Posterior cingulate gyrus (tissue), 11 donors: Measurements from ENCODE around the gene ST6GALNAC3.

Experiments
- DNase-seq, 10 donors: peaks; one replicate each; pipeline versions ENCODE4 v3.0.0 to v3.0.0-alpha.2; 2020 to 2021; ENCODE audit warnings: mixed read lengths in 3 of 10
- intact Hi-C: fragments of 100-400 bp; cut with DNase I; formaldehyde crosslinking; loops from one replicate; pipeline ENCODE4 v1.15.1; 2023

The ST6GALNAC3 gene

GRCh38 chr1:76179219-76179698 is 104.7 kb downstream of the ST6GALNAC3 start:
- no peak for DNase-seq
- intact Hi-C loops = no loop called here

DNA sequence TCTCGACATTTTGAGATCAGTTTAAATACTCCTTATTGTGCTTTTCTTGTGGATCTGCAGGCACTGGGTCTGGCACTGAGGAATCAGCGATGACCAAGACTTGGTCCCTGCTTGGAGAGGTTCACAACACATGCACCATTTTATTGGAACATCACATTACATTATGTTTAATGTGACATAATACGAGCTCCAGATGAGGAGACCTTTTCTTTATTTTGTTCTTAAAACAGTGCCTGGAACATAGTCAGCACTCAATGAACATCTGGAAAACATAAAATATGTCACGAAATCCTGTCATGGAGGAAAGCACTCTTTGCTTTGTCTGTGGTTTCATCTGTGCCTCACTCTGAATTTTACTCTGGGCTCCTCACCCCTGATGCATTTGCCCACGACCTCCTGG is 110.7 kb downstream of the ST6GALNAC3 start:
- no peak for DNase-seq
- intact Hi-C loops = no loop called here

GRCh38 chr1:76186554-76187170 is 112.1 kb downstream of the ST6GALNAC3 start:
- intact Hi-C loops = no loop called here
- no peak for DNase-seq

DNA sequence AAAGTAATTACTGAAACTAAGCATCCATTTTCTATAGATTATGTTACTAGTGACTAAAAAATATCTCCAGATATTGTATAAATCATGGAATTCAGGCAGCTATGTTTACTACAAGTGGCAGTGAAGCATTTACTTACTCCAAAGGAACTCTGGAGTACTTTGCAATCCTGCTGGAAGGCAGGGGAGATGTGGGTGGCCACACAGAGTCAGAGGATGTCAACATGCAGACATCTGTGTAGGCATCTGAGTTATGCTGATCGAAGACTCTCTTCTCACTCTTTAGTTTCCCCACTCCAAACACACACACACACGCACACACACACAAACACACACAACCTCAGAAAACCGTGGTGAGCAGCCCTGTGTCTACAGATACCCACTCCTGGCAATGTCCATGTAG is 112.9 kb downstream of the ST6GALNAC3 start:
- intact Hi-C loops = no loop called here
- peak in 1 of 10 donors; percentile 34 for DNase-seq

GRCh38 chr1:76189310-76189709 is 114.8 kb downstream of the ST6GALNAC3 start:
- intact Hi-C loops = no loop called here
- DNase-seq = no peak

DNA sequence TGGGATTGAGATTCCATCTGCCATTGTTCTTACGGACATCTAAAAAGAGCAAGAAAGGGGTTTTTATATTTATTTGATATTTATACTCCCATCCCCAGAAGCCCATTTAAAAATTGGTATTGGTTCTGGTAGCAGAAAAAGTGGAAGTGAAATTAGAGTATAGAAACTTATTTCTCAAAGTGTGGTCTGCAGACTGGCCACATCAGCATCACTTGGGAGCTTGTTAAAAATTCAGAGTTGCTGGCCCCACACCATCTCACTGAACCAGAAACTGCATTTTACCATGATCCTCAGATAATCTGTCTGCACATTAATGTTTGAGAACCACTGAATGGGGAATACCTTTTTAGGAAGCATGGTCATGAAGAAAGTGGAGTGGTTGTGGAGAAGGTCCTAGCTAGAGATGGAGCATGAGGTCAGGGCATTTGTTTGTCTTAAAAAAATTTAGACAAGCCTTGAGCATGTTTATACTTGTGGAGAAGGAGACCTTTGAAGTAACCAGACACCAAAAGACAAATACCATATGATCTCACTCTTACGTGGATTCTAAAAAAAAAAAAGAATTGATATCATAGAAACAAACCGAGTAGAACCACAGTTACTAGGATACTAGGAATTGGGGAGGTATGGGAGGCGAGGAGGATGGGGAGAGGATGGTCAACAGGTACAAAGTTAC is 116.3 kb downstream of the ST6GALNAC3 start:
- intact Hi-C loops = no loop called here
- no peak for DNase-seq

DNA sequence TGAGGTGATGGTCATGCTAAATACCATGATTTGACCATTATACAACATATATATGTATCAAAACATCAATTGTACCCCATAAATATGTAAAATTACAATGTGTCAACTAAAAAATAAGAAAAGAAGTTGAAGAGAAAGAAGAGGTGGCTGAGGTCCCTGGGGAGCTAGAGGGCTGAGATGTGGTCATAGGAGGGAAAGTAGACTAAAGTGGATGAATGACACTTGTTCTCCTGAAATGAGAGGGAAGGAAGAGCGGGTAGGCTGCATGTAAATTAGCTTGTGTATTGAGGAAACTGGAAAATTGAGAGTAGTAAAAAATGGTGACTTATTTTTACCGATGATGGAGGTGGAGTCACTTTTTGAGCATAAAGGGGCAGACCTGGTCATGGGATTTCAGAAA is 117.0 kb downstream of the ST6GALNAC3 start:
- no peak for DNase-seq
- intact Hi-C loops = no loop called here

- no peak for DNase-seq
- intact Hi-C loops = no loop called here
Observed at GRCh38 chr1:76198452-76198851, 123.9 kb downstream of the ST6GALNAC3 start.

- DNase-seq = no peak
- intact Hi-C loops = no loop called here
Observed at GRCh38 chr1:76202670-76203069, 128.1 kb downstream of the ST6GALNAC3 start.

DNA sequence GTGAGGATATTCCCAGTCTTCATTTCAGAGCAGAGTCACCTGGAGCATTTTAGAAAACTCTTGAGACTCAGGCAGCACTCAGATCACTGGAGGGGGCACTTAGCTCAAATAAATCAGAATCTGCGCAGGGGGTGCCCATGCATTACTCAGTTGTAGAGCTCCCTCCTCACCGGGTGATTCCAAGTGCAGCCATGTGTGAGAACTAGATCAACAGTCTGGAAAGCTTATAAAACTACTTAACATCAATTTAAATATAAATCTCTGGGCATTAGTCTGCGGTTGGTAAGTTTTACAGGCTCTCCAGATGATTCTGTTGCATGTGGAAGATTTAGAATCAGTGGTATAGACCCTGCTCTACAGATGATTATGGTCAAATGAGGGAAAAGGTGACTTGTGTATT is 128.6 kb downstream of the ST6GALNAC3 start:
- DNase-seq = no peak
- intact Hi-C loops = no loop called here

- no peak for DNase-seq
- intact Hi-C loops = no loop called here
Observed at GRCh38 chr1:76209238-76209637, 134.7 kb downstream of the ST6GALNAC3 start.

DNA sequence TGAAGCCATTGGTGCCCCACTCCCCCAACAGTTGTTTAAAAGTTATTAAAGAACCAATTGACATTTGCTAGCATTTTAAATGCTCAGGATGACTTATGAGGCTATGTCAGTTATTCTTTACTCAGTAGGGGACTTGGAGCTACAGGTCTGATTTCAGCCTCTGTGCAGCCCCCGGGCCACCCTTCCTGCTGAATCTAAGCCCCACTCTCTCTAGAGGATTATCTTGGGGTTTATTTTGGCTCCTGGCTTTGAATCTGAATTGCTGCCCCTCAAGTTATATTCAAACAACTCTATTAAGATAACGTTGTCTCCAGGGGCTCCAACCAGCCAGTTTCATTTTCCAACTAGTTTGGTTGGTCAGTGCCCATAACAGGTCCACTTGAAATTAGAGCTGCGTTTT is 135.1 kb downstream of the ST6GALNAC3 start:
- no peak for DNase-seq
- intact Hi-C loops = no loop called here

GRCh38 chr1:76210160-76210559 is 135.6 kb downstream of the ST6GALNAC3 start:
- intact Hi-C loops = no loop called here
- DNase-seq = no peak

GRCh38 chr1:76218888-76219287 is 144.3 kb downstream of the ST6GALNAC3 start:
- intact Hi-C loops = no loop called here
- DNase-seq = no peak

DNA sequence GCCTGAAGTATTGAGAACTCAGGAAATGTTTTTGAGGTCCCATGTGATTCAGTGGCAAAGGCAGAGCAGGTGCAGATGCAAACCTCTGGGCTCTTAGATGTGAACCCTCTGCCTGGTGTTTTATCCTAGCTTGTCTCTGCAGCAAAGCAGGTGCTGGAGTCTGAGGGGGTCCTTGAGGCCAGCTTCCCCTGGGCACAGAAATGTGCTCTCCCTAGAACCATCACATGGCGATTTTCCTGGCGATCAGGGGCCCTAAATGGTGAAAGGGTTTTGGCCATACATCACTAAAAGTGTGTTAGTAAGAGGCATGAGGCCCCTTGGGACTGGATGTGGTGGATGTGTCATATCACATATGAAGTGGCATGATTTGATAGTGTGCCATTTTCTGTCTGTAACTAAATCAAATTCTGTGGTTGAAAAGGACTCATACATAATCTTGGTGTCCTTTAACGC is 144.8 kb downstream of the ST6GALNAC3 start:
- intact Hi-C loops = no loop called here
- DNase-seq = no peak

GRCh38 chr1:76224752-76225151 is 150.2 kb downstream of the ST6GALNAC3 start:
- intact Hi-C loops = no loop called here
- DNase-seq = no peak

GRCh38 chr1:76225526-76225925 is 151.0 kb downstream of the ST6GALNAC3 start:
- no peak for DNase-seq
- intact Hi-C loops = no loop called here

- DNase-seq = no peak
- intact Hi-C loops = no loop called here
Observed at GRCh38 chr1:76227621-76228020, 153.1 kb downstream of the ST6GALNAC3 start.

- no peak for DNase-seq
- intact Hi-C loops = no loop called here
Observed at GRCh38 chr1:76229279-76230005, 154.9 kb downstream of the ST6GALNAC3 start.

DNA sequence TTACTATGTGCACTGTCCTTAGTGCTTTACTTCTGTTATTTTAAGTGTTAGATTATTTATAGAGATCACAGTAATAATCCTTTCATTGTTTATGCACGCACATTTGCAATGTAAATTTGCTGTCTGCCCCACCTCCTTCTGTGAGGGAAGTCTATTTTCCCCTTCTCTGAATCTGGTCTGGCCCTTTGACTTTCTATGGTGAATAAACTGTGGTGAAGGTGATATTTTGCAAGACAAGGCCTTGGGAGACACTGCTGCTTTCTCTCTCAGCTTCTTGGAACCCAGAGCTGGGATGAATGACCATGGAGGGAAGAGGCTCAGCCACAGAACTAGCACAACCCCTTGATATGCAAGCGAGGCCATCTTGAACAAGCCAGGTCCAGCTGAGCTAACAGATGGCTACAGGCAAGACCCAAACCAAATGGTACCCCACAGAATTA is 156.3 kb downstream of the ST6GALNAC3 start:
- DNase-seq = no peak
- intact Hi-C loops = no loop called here

DNA sequence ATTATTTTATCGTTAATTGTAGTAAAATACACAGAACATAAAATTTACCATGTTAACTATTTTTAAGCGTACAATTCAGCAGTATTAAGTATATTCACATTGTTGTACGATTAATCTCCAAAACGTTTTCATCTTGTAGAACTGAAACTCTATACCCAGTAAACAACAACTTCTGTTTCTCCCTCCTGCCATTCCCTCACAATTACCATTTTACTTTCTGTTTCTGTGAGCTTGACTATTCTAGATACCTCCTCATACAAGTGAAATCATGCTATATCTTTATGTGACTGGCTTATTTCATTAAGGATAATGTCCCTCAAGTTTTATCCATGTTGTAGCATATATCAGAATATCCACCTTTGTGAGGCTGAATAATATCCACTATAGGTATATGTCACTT is 156.8 kb downstream of the ST6GALNAC3 start:
- intact Hi-C loops = no loop called here
- no peak for DNase-seq

GRCh38 chr1:76232666-76233065 is 158.1 kb downstream of the ST6GALNAC3 start:
- intact Hi-C loops = no loop called here
- no peak for DNase-seq
